ENCODE results near the gene LMCD1.
A peak's percentile ranks its signal among the peaks of the same experiment; 100 is the strongest.

LMCD1 gene

DNA sequence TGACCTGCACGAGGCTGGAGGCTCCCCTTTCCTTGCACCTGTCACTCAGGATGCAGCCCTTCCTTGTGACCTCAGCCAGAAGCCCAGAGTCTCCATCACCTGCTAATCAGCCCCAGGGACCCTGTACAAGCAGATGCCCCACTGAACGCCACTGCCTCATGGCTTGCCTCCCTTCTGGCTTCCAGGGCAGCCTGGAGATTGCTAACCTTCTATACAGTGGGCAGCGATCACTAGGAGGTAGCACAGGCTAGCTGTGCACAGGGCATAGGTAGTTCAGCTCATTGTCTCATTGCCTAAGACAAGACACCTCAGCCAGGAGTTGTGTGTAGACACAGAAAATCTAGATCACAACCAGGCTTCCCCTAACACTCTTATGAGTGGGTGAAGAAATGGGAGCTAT is 93.6 kb downstream of the LMCD1 start:
- DNase-seq, result no peak

DNA sequence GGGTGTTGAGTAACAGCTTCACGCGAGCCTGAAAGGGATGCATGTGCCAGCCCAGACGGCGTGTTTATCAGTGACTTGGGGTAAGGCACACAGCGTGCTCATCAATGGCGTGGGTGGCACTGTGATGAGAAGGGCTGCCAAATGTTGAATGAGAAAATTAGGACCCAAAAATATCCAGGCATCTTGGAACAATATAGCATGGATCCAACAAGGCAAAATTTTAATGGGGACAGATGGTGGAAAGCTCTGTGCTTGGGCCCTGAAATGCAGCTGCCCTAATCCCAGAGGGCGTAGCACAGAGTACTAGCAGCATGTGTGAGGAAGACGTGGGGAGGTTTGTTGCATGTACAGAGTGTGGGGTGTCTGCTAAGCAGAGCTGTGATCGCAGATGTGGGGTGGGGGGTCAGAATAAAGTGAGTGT is 94.1 kb downstream of the LMCD1 start:
- no peak for DNase-seq

DNA sequence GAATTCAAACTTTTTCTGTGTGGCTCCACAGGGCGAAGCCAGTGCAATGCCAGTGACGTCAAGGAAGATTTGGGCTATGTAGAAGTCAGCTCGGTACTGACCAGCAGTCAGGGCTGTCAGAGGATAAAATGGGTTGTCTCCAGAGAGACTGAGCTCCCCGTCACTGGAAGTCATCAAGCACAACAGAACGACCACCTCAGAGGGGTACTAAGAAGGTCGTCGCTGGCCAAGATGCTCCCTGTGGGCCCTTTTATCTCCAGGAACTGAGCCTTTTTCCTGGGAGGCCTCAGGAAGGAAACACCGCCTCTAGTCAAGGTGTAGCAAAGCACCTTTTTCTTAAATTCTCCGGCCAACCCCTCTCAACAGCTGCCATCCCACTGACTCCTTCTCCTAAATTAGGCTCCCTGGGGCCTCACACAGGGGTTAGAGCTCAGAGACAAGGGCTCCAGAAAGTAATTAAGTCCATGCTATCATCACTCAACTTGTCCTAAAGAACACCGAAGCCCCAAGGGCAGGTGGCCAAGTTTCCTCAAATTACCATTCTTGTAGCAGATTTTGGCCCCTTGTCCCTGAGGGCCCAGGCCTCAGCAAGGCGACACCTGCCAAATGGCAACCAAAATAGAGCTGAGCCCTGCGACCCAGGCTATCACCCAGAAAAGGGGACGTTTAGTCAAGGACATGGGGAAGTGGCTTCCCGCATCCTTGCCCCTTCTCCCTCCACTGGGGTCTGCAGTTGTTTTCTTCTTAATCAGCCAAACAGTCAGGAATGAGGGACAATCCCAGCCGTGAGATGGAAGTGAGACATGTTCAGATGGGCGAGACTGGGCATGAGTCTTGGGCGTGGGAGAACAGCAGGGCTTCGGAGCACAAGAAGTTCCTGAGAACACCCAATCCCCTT is 94.9 kb downstream of the LMCD1 start:
- no peak for DNase-seq

DNA sequence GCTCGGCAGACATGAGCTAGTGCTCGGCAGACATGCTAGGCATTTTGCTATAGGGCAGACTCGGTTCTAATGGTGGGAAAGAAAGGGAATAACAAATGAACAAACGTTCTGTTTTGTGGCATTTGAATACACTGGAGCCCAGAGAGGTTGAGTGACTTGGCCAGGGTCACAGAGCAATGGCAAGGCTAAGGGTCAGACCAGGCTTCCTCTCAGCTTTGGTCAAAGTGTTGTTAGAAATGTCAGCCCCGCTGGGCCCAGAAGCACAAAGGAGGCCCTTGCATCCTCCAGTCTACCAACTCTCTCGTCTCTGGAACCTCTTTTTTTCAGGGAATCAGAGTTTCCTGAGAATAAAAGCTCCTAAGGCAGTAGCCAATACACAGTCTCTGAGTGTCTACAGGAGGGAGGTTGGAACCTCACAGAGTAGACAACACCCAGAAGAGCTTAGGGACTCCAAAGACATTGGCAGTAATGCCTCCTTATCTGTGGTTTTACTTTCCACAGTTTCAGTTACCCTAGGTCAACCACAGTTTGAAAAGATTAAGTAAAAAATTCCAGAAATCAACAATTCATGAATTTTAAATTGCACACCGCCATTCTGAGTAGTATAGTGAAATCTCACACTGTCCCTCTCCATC is 95.7 kb downstream of the LMCD1 start:
- DNase-seq, result no peak

DNA sequence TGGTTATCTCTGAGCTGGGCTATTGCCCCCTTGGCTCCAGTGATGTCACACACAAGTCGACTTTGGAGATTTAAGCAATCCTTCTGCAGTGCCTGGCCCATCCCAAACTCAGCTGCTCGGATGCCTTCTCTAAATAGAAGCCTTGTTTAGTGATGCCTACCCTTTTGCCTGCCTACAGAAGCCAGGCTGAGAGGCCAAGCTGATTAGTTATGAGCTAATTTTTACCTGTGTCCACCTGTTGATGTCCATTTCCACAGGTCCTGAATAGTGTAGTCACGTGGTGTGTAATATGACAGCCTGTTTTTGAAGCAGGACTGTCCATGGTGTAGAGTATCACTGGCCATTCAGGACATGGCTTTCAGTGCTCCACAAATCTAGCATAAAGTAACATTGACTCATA is 97.5 kb downstream of the LMCD1 start:
- DNase-seq, result no peak

DNA sequence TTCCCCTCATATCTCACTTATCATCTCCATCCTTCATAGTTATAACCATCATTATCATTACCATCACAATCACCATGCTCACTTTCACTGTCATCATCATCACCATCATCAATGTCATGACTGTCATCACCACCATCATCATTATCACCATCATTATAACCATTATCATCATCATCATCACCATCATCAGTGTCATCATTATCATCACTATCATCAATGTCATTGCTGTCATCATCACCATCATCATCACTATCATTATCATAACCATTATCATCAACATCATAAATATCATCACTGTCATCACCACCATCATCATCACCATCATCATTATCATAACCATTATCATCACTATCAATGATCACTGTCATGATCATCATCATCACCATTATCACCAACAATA is 98.8 kb downstream of the LMCD1 start:
- DNase-seq, result no peak

DNA sequence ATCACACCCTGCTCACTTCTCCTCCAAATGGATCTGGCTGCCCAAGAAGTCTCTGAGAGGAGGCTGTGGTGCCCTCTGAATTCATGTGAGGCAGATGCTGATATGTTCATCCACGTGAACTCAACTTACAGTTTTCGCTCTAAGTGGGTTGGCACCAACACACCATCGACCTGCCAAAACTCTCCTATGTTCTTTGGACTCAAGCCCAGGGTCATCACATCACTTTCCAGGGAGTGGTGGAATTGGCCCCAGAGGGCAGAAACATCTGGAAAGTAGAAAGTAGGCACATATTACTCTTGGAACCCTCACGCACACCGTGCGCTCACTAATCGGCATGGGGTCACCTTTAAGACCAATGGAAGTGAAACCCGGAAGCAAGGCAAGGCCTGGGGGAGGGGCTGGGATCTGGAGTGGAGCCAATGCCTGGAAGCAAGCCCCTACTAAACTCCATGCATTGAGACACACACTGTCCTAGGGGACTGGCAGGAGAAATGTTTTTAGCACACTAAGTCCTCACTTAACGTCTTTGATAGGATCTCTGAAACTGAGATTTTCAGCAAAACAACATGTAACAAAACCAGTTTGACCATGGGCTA is 101.6 kb downstream of the LMCD1 start:
- no peak for DNase-seq

DNA sequence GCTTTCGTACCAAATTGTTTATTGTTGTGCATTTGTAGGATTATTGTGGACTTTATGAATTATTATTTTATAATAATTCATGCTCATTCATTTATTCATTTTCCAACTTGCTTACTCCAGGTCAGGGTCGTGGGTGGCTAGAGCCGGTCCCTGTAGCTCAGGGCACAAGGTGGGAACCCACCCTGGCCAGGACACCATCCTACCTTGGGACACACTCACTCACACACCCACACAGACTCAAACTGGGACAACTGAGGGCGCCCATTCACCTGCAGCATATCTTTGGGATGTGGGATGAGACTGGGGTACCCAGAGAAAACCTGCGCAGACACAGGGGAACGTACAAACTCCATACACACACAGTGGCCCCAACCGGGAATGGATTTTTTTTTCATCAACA is 102.4 kb downstream of the LMCD1 start:
- no peak for DNase-seq

DNA sequence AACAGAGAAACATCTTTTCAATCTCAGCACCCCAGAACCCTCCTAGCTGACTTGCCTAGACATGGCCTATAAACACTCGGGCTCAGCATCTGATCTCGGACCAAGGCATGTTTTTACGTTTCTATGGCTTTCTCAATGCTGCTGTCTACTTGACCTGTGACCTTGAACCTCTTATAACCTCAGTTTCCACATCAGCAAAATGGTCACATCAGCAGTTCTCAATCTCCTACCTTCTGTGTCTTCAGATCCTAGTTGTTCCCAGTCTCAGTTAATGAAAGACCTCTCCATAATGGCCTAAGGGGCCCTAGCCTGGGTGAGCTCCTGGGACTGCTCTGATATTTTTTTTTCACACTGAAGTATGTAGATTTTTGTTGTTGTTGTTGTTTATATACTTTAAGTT is 103.4 kb downstream of the LMCD1 start:
- DNase-seq, result no peak

DNA sequence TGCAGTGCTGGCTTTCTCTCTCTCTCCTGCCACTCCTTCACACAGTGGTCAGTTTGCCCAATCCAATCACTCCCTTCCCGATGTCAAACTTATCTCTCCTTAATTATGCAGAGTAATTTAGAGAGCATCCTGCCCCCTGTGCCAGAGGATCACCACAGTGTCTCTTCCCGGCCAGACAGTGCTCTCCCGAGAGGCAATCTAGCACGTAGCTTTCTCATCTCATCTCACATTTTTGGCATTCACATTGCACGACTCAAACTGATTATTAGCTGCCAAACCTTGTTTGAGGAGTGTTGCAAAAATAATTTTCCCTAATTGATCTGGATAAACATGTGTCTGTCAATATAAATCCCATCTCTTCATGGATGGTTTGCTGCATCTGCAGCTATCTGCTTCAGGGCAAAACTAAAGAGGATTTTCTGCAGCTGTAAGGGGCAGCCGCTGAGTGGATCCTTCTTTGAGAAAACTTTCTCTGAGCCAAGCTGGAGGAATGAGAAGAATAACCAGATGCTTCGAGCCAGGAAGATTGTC is 105.1 kb downstream of the LMCD1 start:
- DNase-seq, result no peak

DNA sequence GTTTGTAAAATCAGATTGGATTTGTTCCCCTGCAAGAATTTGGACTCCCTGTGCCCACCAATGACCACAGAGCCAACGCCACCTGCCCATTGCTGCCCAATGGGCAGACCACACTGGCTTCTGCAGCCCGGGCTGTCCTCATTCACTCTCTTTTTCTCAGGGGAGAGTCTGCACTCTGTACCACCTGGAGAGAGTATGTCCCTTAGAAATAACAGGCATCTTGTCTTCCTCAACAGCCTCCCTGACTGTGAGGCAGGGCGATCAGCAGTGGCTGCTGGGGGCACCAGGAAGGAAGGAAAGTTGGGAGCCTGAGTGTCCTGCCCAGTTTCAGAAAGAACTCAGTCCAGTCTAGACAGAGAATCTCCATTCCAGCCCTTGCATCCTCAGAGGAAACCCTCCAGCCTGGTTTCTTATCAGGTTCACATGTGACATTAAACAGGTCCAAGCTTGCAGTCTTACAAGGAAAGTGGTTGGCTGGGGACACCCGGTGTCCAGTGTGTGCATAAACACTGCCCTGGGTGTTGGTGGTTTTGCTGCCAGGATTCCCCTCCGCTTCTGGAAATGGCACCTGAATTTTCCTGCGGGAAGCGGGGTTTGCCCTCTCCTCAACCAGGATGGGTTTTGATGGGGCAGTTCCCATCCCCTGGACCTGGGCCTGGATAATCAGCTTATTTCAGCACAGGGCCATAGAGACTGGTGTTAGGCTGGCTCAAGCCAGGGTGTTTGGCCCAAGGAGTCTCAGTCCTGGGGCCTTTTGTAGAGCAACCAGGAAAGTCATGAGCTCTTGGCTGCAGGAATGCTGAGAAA is 105.8 kb downstream of the LMCD1 start:
- peak in 1 of 5 experiments; percentile 24 for DNase-seq

DNA sequence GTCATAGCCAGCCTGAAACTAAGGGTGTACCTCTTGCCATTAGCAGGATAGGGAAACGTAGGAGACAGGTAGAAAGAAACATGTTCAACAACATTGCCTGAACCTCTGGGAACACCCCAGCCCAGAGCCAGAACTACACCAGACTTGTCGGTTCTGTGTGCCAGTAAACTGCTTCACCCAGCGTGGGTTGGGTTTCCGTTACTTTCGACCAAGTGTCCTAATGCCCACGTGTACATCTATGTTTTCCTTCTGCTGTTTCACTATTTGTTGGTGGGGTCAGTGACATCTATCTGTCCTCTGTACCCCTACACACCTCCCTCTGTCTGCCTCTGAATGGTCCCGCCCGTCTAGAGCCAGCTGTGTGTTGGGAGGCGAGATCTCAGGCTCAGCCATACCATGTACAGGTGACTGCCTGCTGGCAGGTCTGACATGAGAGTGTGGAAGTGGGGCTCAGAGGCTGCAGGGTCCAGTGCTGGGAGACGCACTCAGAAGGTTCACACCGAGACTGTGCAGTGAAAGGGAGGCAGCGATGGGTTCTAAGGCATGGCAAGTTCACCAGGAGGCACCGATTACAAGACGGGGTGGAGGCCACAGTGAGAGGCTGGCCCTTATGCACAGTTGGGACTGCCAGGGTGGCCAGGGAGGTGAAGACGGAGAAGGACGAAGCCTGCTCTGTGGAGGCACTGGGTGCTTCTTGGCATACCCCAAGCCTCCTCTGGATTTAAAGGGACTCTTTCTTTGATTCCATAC is 106.6 kb downstream of the LMCD1 start:
- DNase-seq, result no peak

DNA sequence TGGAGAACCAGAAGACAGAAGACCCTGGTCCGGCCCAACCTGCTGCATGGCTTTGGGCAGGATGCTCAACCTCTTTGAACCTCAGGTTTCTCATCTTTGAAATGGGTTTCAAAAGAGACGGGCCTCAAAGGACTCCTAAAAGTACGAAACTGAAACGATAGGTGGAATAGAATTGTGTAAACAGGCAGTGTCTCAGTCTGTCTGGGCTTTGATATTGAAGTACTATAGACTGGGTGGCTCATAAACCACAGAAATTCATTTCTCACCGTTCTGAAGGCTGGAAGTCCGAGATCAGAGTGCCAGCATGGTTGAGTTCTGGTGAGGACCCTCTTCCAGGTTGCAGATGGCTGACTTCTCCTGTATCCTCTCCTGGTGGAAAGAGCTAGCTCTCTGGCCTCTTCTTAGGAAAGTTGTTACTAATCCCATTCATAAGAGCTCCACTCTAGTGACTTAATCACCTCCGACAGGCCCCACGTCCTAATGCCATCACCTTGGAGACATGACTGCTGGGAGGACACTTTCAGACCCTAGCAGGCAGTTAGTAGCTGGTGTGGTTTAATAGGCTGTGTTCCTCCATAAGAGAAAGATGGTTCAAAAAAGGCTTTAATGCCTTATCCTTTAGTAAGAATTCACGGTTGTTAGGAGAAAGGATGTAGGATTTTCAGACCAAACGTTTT is 107.3 kb downstream of the LMCD1 start:
- no peak for DNase-seq

DNA sequence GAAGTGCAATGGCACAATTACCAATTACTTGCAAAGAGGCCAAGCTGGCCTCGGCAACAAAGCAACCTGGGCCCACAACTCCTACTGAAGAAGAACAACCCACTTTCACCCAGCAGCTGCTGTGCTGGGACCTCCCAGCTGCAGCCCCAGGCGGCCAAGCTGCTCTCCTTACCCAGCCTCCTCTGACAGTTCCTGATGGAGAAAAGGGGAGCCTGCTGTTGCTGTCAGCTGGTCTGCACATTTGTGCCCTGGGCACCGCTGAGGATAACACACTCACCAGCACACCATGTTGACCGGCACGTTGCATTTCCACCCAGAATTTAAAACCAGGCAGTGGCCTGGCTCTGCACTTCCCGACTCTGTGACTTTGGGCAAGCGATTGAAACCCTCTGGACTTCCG is 109.3 kb downstream of the LMCD1 start:
- DNase-seq, result no peak

DNA sequence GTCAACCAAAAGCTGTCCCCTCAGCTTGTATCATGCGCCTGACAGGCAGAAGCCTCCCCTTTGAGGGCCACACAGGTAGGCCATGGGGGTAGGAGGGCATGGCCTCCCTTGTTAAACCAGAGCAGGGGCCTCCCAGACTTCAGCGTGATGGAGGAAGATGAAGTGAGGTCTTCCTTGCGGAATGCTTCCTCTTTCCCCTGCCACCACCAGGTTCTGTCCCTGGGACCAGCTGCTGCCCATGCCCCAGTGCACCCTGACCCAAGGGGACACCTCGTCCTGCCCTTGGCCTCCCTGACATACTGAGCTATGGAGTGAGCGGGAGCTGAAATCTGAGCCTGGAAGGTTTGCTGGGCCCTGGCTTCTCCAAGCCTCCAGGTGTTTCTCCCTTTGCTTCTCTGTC is 116.3 kb downstream of the LMCD1 start:
- no peak for DNase-seq

DNA sequence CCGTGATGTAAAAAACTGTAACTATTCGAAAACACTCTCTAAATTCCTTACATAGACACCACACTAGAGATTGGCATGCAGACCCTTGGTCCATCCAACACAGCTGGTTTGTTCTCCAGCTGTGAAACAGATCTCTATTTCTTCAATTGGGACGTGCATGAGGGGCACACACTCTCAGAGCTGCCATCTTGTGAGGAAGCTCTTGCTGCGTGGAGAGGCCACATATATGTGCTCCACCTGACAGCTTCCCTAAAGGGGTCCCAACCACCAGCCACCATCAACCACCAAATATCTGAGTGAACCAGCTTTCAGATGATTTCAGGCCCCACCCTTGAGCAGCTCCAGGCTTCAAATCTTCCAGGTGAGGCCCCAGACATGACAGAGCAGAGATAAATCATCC is 117.3 kb downstream of the LMCD1 start:
- no peak for DNase-seq

DNA sequence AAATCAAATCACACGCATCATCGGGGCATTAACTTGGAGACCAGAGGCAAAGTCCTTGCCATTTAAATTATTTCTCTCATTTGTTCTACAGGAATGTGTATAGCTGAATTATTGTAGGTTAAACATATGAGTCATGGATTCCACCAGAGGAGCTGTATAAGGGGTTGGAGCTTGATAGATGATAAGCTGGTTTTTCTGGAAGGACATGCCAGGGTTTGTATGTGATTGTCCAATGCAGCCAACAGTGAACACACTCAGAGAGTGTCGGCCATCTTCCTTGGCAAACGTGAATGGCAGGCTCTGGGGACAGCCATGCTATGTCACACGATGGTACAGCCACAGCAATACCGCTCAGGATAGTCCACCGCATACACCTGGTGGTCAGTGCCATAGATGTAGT is 117.9 kb downstream of the LMCD1 start:
- no peak for DNase-seq

DNA sequence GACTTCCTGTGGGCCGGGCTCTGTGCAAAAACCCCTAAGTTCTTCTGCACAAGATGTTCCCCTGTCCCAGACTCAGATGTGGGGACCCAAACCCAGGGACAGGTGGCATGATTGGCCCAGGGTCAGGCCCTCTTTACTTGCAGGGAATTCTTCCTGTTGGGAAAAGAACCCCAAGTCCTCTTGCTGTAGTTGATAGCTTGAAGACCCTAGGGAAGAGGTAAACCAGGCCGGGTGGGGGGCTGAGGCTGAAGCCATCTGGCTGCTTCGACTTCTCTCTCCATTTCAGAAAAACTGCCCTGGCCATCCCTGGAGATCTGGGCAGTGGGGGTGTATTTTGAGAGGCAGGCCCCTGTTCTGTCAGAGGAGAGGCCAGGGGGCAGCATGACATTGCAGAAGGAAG is 119.5 kb downstream of the LMCD1 start:
- DNase-seq, result no peak

DNA sequence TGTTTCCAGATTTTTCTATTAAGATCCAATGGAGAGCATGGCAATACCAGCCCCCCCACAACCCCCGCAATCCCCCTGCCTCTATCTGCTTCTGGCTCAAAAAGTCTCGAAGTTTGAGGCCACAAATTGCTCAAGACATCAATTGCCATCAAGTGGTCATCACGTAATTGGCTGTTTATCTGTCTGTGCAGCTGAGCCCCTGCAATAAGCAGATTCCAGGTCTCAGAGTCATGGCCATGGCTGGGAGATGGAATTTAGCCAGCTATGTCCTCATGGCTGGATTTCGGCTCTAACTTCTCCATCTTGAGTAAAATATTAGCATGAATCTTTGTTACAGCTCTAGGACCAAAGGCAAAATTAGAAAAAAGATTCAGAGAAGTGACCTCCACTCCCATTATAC is 120.2 kb downstream of the LMCD1 start:
- DNase-seq, result no peak

DNA sequence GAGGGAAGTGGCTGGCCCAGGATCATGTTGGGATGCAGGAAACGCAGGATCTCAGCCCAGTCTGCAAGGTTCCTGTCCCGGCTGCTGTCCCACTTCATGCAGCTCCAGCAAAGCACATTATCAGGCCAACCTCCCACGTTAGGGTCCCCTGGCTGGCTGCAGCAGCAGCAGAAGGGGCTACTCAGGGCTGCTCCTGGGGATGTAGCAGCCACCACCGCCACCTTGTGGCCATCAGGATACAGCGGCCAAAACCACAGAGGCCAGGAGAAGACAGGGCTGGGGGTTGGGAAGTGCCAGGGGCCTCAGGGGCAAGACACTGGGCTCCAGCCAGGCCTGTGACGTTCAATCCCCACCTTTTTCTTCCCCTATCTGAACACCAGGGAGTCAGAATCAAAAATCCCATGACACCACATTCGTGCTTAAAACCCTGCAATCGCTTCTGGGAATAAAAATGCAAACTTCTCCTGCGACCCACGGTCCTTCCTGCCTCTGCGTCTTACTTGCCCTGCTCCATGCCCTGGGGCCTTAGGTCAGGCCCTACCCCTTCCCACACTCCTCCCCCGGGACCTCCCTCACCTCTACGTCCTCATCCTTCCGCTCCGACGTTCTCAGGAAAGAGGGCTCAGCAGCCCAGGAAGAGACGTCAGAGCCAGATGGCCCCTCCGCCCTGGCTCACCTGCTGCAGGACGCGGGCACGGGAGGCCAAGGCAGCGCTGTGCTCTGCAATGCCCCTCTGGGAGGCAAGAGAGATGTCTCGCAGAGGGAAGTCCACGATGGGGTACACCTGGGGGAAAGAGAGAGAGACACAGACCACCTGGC is 121.5 kb downstream of the LMCD1 start:
- peak in 3 of 5 experiments; percentile 13 to 37 (median 27) for DNase-seq

DNA sequence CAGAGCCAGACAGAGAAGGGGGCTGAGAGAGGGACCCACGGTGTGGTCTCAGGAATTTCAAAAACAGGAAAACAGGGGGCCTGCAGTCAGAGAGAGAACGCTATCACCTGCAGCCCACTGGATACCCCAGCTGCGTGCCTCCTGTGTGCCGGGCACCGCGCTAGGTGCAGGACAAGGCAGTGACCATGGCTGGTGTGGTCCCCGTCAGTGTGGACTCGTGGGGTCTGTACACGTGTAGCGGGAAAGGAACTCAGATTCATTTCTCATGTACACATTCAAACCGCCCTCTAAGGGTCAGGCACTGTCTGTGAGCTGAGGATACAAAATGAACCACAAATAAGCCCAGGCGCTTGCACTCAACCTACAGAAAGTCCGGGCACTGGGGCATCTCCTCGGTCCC is 122.1 kb downstream of the LMCD1 start:
- DNase-seq, result no peak

All from T-helper 2 cell (primary cell).